Stimulated activated CD4-positive, alpha-beta T cell treated with anti-CD3 and anti-CD28 coated beads, Interleukin-15, amount 100 ng/mL, for 1 hour (primary cell): ENCODE data around the gene TMEM263.

Experiments used
- DNase-seq, 2 donors: peaks; one replicate each; pipeline ENCODE4 v3.0.0-alpha.2; 2020; ENCODE audit warnings: low read depth in 1 of 2, low spot score in 1 of 2

TMEM263 gene

DNA sequence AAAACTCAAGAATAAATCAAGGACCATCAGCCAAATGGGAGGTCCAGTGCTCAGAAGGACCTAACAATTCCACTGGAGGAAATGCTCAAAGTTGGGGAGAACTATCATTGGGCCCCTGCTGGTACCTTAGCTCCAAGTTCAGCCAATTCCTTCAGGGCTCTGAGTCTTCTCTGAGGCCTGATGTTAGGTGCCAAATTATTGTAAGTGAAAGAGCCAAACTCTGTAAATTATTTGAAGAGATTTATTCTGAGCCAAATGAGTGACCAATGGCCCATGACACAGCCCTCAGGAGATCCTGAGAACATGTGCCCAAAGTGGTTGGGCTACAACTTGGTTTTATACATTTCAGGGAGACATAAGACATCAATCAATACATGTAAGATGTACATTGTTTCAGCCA is 8.2 kb upstream of the TMEM263 start:
- no peak for DNase-seq

DNA sequence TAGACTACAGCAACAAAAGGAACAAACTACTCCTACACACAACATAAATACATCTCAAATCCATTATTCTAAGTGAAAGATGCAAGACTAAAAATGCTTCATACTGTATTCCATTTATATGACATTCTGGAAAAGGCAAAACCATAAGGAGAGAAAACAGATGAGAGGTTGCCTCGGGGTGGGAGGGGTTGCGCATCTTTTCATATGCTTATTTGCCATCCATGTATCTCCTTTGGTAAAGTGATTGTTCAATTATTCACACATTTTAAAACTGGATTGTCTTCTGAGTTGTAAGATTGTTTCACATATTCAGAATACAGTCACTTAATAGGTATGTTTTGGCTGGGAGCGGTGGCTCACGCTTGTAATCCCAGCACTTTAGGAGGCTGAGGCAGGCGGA is 5.1 kb upstream of the TMEM263 start:
- DNase-seq: no peak

DNA sequence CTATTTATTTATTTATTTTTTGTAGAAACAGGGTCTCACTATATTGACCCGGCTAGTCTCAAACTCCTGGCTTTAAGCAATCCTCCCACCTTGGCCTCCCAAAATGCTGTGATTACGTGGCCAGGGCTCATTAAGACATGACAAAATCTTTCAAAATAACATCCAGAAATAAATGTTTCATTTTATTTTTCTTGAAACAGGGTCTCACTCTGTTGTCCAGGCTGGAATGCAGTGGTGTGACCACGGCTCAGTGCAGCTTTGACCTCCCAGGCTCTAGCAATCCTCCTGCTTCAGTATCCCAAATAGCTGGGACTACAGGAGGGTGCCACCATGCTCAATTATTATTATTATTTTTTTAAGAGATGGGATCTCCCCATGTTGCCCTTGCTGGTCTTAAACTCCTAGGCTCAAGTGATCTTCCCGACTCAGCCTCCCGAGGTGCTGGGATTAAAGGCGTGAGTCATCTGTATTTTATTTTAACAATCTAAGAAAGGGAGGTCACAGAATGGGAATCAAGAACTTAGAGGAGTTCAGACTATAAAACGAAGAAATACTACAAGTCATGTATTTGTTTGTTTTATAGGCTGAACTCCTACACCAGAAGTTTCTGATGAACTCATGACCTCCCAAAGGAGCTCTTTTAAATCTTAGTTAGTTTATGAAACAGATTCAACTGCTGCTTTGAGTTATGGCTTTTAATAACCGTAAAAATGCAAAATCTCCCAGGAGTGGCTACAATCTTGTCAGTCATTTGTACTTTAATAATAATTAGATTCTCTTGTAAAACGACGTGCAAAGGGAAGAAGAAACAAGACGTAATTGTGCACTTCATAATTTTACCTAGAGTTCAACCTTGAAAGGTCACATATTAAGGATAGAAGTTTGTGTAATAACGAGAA is 2.1 kb upstream of the TMEM263 start:
- no peak for DNase-seq

DNA sequence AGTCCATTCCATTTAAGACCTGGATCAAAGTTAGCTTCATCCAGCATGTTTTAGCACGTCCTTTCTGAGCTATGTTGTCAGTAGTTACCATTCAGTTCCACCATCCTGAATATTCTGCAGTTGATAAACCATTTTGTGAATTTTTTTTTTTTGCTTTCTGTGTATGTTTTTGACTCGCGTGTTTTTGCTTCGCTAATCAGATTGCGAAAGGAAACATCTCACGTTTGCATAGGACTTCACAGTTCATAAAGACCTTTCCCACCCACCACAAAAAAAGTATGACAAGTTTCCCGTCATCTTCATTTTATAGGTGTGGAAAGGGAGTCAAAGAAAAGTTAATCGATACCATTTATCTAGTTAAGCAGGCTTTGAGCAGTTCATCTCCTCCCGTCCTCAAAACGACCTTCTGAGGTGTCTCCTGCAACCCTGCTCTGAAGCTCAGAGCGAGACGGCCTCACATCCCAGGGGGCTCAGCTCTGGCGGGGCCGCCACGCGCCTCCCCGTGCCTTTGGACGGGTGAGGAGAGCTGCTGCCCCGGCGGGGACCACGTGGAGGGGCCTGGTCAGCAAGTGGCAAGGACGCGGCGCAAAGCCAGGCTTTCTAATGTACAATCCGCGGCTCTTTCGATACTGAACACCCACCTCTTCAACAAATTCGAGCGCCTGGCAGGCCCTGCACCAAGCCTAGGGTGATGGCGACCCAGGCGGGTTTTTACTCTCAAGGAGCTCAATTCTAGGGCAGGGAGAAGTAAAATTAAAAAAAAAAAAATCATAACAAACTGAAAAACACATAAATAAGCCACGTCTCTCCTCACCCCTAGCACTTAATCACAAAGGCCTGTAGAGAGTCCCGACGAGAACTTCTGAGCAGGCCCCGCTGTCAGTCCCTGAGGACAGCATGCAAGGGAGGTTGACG is 988 bp upstream of the TMEM263 start:
- peak in 1 of 2 donors; percentile 1 for DNase-seq

DNA sequence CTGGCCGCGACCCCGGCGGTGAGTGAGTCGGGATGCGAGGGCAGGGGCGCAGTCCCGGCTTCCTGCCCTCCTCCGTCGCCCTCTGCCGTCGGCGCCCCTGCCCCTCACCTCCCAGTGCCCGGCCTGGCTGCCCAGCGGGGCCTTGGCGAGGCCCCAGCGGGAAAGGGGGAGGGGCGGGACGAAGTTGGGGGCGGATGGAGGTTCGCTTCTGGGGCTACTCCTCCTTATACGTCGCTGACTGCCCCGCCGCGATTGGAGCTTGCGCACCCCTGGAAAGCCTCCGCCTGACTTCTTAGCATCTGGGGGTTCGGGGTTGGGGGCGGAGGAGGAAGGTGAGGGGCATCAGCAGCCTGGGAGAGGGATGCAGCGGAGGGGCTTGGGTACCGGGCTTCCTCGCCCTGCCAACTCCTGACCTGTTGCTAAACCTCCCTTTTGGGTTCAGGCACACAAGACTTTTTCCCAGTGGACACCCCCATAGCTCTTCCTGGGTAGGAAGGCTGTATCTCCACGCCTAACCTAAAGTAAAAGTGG is 406 bp downstream of the TMEM263 start:
- DNase-seq: peak in 1 of 2 donors; percentile 33

DNA sequence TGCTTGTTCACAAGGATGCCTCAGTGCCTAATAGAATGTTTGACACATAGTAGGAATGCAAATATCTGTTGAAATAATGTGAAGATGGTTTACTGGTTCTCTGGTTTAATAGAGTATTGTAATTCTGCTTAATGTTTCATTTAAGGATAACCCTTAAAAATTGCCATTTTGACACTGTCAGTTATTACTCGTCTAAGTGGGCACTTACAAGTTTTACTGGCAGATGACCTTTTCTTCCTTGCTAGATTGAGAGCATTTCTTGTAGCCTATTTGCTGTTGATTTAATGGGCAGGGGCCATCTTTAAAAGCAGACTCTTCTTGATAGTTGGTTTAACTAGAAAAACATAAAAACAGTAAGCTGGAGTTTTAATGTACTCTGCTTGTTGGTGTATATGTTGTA is 1.9 kb downstream of the TMEM263 start:
- DNase-seq: no peak

DNA sequence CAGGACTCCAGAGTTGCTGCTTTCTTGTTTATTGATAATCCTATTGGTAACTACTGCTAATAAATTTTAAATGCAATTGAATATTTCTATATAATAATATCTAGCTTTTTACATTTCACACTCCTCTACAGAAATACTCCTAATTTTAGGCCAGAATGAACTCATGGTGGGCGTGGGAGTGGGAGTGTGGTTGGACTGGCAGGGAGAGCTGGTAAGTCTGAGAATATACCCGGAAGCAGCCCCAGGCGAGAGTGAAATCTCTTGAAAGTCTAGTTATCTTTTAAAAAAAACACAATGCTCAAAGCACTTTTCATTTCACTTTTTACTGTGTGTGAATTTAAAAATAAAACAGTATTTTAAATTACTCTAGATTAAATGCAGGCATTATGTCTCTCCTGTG is 4.7 kb downstream of the TMEM263 start:
- no peak for DNase-seq

DNA sequence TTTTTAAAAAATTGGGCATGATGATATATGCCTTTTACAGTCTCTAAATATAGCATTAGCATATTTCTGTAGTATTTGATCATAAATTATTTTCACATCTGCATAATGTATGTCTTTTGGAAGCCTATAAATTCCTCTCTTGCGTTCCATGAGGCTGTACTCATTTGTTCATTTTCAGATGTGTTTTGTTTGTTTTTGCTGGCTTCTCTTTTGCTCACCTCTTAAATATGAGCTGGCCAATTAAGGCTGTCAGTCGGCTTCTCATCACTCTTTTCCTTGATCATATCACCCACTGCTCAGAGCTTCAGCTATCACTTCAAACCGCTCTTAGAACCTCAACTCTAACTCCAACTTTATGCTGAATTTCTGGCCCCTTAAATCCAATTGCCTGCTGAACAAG is 6.6 kb downstream of the TMEM263 start:
- DNase-seq: no peak

DNA sequence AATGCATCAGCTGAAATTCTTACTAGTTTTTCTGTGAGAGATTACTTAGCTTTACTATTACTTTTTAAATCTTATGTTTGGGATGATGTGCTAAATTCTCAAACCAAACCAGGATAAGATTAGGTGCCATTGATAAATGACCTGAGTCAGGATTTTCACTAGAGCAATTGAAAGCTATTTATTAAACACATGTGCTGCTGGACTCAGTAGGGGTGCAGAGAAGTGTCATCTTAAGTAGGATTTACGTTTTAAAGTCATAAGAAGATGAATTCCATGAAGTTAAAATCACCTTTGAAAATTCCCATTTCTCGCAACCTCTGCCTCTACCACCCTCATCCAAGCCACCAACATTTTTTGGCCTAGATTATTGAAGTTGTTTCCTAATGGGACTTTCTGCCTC is 8.8 kb downstream of the TMEM263 start:
- no peak for DNase-seq

DNA sequence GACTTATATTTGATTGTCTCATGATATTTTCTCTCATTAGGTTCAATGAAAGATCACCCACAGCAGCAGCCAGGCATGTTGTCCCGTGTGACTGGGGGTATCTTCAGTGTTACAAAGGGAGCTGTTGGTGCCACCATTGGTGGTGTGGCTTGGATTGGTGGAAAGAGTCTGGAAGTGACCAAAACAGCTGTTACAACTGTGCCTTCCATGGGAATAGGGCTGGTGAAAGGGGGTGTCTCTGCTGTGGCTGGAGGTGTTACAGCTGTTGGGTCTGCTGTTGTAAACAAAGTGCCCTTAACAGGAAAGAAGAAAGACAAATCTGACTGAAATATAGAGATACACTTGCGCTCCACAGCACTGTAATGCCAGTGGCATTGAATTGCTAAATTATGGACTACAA is 15.4 kb downstream of the TMEM263 start:
- DNase-seq: no peak

DNA sequence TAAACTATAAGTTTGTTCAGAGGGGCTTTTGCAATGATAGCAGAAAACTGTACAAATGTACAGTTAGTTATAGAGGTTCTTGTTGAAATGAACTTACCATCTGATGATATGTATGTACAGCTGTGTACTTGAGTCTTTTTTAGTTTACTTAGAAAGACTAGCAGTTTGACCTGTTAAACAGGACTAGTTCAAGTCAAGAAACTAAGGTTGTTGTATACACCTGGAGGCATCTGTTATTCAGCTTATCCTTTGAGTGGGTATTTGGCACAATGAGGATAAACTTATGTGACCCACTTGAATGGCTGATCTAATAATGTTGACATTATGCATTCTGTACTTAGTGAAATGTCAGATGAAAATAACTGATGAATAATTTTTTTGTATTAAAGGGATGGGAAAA is 17.8 kb downstream of the TMEM263 start:
- no peak for DNase-seq

DNA sequence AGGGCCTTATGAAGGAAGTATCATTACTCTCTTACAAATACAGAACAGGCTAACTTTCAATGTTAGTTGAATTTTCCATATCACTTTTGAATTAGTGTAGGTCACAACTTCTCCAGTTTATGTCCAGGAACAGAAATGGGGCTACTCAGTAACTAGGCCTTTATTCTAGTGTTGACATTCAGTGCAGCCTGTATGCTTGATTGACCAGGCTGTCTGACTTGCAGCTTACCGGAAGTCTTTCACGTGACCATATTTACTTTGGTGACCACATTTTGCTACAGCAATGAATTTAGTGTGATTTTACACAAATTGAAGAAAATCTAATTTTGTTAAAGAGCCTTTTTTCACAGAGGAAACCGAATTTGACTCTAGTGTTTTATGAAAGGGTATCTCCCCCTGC is 18.8 kb downstream of the TMEM263 start:
- DNase-seq: no peak

DNA sequence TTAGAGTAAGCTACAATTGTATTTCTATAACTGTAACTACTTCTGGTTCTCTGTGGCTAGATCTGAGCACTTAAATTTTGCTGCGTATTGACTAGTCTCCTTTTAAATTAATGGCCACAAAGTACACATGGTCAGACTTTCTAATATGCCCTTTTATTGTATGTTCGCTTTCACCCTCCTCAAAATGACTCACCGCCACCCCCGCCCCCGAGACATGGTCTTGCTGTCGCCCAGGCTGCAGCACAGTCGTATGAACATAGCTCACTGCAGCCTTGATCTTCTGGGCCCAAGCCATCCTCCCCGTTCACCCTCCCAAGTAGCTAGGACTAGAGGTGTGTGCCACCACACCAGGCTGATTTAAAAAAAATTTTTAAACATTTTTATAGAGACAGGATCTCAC is 19.4 kb downstream of the TMEM263 start:
- DNase-seq: no peak

DNA sequence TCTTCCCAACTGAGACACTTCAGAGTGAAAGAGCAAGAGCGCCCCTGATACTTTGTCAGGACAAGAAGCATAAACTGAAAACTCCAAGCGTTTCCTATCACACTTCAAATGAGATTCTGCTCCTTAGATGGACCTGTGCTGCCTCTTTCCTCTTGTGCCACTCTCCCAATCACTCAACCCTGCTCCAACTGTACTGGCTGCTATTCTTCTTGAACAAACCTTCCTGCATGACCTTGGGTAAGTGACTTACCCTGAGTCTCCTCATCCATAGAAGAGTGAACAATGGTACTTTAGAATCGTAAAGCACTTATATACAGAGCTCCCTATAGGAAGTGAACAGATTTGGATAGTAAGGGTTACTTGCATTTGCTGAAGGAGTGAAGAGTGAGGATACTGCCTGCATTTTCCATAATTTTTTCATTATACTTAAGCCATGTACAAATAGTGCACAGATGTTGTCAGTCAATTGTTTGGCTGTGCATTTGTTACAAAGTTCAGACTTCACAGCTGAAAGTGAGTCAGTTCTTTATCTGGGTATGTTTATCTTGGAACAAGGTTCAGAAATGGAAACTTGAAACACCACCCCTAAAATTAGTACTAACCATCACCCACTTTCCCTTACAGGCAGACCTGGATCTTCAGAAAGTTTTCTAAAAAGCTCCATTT is 20.4 kb downstream of the TMEM263 start:
- no peak for DNase-seq

DNA sequence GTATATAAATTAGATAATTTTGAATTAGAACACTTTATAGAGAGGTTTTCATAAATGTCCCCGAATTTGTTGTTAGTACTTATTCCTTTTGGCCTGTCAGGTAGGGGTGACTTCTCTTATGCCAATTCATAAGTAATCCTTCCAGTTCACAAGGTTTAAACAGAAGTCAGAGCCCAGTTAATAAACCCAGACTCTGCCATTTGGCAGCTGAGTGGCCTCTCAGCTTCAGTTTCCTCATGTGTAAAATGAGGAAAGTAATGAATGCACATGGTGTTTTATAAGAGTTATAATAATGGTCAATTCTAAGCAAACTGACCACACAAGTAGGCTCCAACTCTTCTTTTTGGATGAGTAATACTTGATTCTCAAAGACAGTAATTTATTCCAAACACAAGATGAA is 21.0 kb downstream of the TMEM263 start:
- no peak for DNase-seq

DNA sequence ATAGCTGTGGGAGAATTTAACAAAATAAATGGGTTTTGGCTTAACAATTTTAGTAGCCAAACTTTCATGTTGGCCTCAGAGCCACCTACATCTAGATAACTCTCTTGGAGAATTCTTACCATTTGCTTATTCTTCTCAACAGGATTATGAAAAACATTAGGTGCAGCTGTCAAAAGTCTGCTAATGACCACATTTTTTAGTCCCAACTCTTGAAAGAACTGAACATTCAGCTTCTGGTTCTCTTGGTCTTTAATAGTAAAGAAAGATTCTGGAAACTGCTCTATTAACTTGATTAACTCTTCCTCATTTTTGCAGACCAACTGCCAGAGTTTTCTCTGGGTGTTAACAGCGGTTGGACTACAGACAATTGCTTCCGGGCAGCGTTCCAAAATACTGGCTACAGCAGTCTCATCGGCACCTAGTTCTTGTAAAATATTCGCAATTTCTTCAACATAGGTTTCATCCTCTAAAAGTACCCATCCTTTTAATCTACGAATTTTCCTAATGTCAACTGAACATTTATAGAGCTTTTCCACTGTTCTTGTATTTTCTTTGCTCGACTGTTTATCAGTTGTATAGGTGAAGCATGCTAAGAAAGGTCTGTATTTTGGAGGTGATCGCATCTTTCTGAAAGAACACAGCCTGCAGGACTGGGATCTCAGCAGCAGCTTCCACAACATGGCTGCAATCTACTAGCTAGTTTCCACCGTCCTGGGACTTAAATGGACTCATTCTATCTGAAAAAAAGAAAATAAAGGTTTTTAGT is 22.5 kb downstream of the TMEM263 start:
- DNase-seq: no peak

DNA sequence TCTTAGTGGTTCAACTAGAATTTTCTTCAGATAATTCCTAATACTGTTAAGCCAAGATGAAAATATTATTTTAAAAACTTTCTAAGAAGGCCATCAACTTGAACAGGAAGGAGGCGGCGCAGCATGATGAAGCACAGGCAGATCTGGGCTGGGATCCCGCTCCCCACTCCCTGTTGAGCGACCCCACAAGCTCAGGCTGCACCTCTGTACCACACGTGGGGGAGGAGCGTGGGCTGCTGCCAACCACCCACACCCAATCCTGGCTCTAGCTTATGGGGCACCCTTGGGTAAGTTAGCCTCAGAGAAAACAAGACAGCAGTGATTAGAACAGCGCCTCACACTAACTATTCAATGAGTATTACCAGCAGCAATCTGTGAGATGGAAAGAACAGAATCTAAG is 25.2 kb downstream of the TMEM263 start:
- DNase-seq: no peak

DNA sequence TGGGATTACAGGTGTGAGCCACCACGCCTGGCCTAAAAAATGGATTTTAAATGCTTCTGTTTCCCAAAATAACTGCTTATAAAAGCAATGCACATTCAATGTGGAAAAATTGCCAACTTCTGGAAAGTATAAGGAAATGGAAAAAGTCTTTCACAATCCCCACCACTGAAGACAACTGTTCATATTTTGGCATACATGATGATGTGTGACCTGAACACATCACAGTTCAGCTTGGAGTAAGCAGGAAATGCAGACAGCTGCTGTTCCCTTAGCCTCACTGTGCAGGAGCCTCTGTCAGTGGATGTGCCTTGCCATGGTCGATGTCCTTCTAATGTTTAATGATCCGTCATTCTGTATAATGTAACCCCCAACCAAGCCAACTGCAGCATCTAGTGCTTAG is 26.1 kb downstream of the TMEM263 start:
- no peak for DNase-seq

DNA sequence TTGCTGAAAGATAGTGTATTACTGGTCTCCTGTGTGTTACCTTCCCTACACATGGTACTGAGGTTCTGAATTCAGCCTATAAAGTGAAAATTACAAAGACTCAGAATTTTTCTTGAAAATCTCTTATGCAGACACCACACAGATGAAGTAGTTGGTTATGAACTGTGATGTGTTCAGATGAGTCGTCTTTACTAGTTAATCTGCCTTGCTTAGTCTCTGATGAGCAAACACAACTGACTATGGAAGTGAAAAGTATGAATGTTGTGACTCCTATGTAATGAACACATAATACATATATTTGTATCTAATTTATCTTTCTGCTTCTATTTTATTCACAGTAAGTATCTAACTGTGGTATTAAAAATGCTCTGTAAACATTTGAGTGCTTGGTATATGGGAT is 26.5 kb downstream of the TMEM263 start:
- DNase-seq: no peak

DNA sequence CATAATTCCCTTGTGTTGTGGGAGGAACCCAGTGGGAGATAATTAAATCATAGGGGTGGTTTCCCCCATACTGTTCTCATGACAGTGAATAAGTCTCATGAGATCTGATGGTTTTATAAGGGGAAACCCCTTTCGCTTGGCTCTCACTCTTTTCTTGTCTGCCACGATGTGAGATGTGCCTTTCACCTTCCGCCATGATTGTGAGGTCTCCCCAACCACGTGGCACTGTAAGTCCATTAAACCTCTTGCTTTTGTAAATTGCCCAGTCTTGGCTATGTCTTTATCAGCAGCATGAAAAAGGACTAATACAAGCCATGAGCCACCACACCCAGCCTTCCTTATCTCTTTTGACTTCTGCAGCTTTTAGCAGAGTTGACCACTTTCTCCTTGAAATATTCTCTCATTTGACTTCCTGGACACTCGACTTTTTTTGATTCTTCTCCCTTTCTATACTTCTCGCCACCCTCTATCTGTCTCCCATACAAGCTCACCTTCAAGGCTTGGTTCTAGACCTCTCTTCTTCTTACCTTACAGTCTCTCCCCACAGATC is 29.0 kb downstream of the TMEM263 start:
- no peak for DNase-seq
